PC-3 (cell line): ENCODE data around the gene SKA2. TPM values are rescaled to one million over a fixed set of nuclear protein-coding genes. Genes with fewer than 3 reads are reported as not detected.

Experiments
- ATAC-seq: fragments of 200-7000 bp; cut with Tn5 transposase; 2 replicates; pipeline ENCODE4 v1.9.1; 2020; ENCODE audit warnings: mild to moderate bottlenecking, moderate library complexity
- BruUV-seq: library from RNA; stranded (reverse); fragments of 400-500 nt; replicated peaks from 2 replicates; lab custom pipeline; 2021; lab: Mats Ljungman, UMichigan
- CTCF ChIA-PET: fragments of 300-600 bp; sonication (Branson Sonifier 250); formaldehyde crosslinking; loops from one replicate; lab custom pipeline; 2022; ENCODE audit warnings: antibody characterized with exemption; lab: Charles Lee
- POLR2A ChIA-PET: fragments of 300-600 bp; sonication (Branson Sonifier 250); formaldehyde crosslinking; loops from one replicate; lab custom pipeline; 2022; ENCODE audit warnings: antibody characterized with exemption; ENCODE audit not compliant: unreplicated experiment; lab: Charles Lee
- DNase-seq: peaks from one replicate; pipeline ENCODE4 v3.0.0-alpha.2; 2015
- H2AFZ ChIP-seq: fragments of 300-600 bp; sonication (generic); 2 replicates; pipeline ENCODE4 v1.6.0; 2016; ENCODE audit warnings: antibody characterized with exemption, low read length
- H3F3A ChIP-seq: fragments of 300-600 bp; sonication (generic); one replicate; pipeline ENCODE4 v1.6.0; 2017; ENCODE audit warnings: antibody characterized with exemption, low read length, control low read depth, mild to moderate bottlenecking; ENCODE audit not compliant: unreplicated experiment
- H3K27ac ChIP-seq: fragments of 300-600 bp; sonication (generic); 2 replicates; pipeline ENCODE4 v1.5.1; 2016; ENCODE audit warnings: mild to moderate bottlenecking, low read length
- H3K27me3 ChIP-seq: fragments of 300-600 bp; sonication (generic); 2 replicates; pipeline ENCODE4 v1.6.1; 2016; ENCODE audit warnings: low read length, mixed read lengths
- H3K36me3 ChIP-seq: fragments of 300-600 bp; sonication (generic); 2 replicates; pipeline ENCODE4 v1.6.1; 2016; ENCODE audit warnings: low read depth, mixed run types, low read length, mixed read lengths
- H3K4me1 ChIP-seq: fragments of 300-600 bp; sonication (generic); 2 replicates; pipeline ENCODE4 v1.5.1; 2016; ENCODE audit warnings: low read length; ENCODE audit not compliant: insufficient read depth
- H3K4me2 ChIP-seq: fragments of 300-600 bp; sonication (generic); 2 replicates; pipeline ENCODE4 v1.6.0; 2016; ENCODE audit warnings: low read length
- H3K4me3 ChIP-seq: fragments of 300-600 bp; sonication (generic); 2 replicates; pipeline ENCODE4 v1.5.1; 2016; ENCODE audit warnings: mild to moderate bottlenecking, low read length, mixed read lengths
- H3K79me2 ChIP-seq: fragments of 300-600 bp; sonication (generic); 2 replicates; pipeline ENCODE4 v1.6.1; 2017; ENCODE audit warnings: low read length, mixed read lengths
- H3K9ac ChIP-seq: fragments of 300-600 bp; sonication (generic); 2 replicates; pipeline ENCODE4 v1.6.0; 2016; ENCODE audit warnings: mild to moderate bottlenecking, low read length
- H3K9me2 ChIP-seq: fragments of 300-600 bp; sonication (generic); replicated peaks from 2 replicates; pipeline ENCODE4 v1.6.1; 2016; ENCODE audit warnings: mixed run types, low read length, mixed read lengths
- H3K9me3 ChIP-seq: fragments of 300-600 bp; sonication (generic); 2 replicates; pipeline ENCODE4 v1.6.1; 2016; ENCODE audit warnings: low read length, mixed read lengths
- H4K20me1 ChIP-seq: fragments of 300-600 bp; sonication (generic); 2 replicates; pipeline ENCODE4 v1.6.1; 2016; ENCODE audit warnings: low read length, mixed read lengths
- EZH2 ChIP-seq: fragments of 300-600 bp; sonication (generic); IDR thresholded peaks from one replicate; pipeline ENCODE4 v1.6.1; 2017; ENCODE audit warnings: antibody characterized with exemption, mild to moderate bottlenecking, low read length; ENCODE audit not compliant: unreplicated experiment
- EZH2phosphoT487 ChIP-seq: fragments of 300-600 bp; sonication (generic); IDR thresholded peaks from 2 replicates; pipeline ENCODE4 v1.6.1; 2018; ENCODE audit warnings: mild to moderate bottlenecking, antibody characterized with exemption, low read length, borderline replicate concordance
- intact Hi-C: fragments of 100-400 bp; cut with micrococcal nuclease; formaldehyde crosslinking; loops from 2 replicates; pipeline ENCODE4 v1.9.0; 2023
- total RNA-seq: library from RNA; depleted of rRNA; stranded (reverse); fragments of >200 nt; gene quantifications from 2 replicates; pipeline ENCODE4 v1.2.3, GENCODE V29; 2014
- TF ChIP-seq, protein P1 (sequence below): fragments of 300-600 bp; sonication (generic); conservative IDR thresholded peaks from 2 replicates; pipeline ENCODE4 v1.5.1; 2017; ENCODE audit warnings: antibody characterized with exemption, low read depth, mild to moderate bottlenecking, low read length

Gene SKA2
- total RNA-seq, 1 experiment from 2014 or later = 143 TPM

DNA sequence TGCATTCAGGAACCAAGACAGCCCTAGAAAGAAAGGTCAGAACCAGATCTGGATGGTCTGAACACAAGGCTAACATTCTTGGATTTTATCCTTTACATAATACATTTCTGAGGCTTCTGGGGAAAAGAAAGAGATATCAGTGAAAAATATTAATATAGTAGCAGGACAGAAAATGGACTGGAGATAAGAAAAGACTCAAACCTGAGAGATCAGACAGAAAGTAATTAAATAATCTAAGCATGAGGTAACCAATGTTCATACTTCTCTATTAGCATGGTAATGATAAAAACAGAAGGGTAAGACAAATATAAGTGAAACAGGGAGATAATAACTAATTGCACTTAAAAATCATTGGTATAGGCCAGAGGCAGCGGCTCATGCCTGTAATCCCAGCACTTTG is 53.8 kb downstream of the SKA2 start:
- CTCF ChIA-PET = no interaction called here
- H3K9ac ChIP-seq = no peak overlapping the region
- no peaks in the 10 kb centered on the region for H3K9me2 ChIP-seq
- H3K4me2 ChIP-seq = no peak overlapping the region
- H4K20me1 ChIP-seq = peaks cover 27% of the 10 kb centered on the region; the same call in 1 of the 2 replicates
- no peaks in the 10 kb centered on the region for H3F3A ChIP-seq
- POLR2A ChIA-PET = no interaction called here
- intact Hi-C loops = no loop called here
- no peak overlapping the region for H2AFZ ChIP-seq
- H3K9me3 ChIP-seq = no peaks in the 10 kb centered on the region
- H3K4me3 ChIP-seq = no peak overlapping the region
- BruUV-seq = no TSS peak
- peaks cover 14% of the 10 kb centered on the region for H3K4me1 ChIP-seq
- no peaks in the 10 kb centered on the region for H3K27me3 ChIP-seq
- DNase-seq (no peak), ATAC-seq (no peak)
- peaks cover 89% of the 10 kb centered on the region for H3K79me2 ChIP-seq
- TF ChIP-seq EZH2 = no peak
- TF ChIP-seq, protein P1, sequence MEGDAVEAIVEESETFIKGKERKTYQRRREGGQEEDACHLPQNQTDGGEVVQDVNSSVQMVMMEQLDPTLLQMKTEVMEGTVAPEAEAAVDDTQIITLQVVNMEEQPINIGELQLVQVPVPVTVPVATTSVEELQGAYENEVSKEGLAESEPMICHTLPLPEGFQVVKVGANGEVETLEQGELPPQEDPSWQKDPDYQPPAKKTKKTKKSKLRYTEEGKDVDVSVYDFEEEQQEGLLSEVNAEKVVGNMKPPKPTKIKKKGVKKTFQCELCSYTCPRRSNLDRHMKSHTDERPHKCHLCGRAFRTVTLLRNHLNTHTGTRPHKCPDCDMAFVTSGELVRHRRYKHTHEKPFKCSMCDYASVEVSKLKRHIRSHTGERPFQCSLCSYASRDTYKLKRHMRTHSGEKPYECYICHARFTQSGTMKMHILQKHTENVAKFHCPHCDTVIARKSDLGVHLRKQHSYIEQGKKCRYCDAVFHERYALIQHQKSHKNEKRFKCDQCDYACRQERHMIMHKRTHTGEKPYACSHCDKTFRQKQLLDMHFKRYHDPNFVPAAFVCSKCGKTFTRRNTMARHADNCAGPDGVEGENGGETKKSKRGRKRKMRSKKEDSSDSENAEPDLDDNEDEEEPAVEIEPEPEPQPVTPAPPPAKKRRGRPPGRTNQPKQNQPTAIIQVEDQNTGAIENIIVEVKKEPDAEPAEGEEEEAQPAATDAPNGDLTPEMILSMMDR = no peak
- no peak overlapping the region for H3K27ac ChIP-seq
- H3K36me3 ChIP-seq = peaks cover 34% of the 10 kb centered on the region

DNA sequence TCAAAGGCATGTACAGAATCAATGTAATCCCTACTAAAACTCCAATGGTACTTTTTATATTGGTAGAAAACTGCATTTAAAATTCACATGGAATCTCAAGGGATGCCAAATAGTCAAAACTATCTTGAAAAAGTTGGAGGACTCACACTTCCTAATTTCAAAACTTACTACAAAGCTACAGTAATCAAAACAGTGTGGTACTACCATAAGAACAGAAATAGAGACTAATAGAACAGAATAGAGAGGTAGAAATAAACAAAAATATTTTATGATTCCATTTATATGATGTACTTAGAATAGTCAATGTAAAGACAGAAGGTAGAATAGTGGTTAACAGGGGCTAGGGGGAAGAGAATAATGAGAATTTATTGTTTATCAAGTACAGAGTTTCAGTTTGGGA is 57.1 kb downstream of the SKA2 start:
- H3K79me2 ChIP-seq = peaks cover 84% of the 10 kb centered on the region
- H3K4me1 ChIP-seq = peaks cover 26% of the 10 kb centered on the region
- peaks cover 31% of the 10 kb centered on the region for H3K36me3 ChIP-seq
- H2AFZ ChIP-seq = no peak overlapping the region
- no peak overlapping the region for H3K4me3 ChIP-seq
- POLR2A ChIA-PET = no interaction called here
- H3K9ac ChIP-seq = no peak overlapping the region
- H3F3A ChIP-seq = no peaks in the 10 kb centered on the region
- ATAC-seq (no peak), DNase-seq (no peak)
- no peaks in the 10 kb centered on the region for H3K9me3 ChIP-seq
- CTCF ChIA-PET = no interaction called here
- H3K27ac ChIP-seq = no peak overlapping the region
- no peak overlapping the region for H3K4me2 ChIP-seq
- no peaks in the 10 kb centered on the region for H3K9me2 ChIP-seq
- no peaks in the 10 kb centered on the region for H3K27me3 ChIP-seq
- no TSS peak for BruUV-seq
- intact Hi-C loops = no loop called here
- TF ChIP-seq EZH2phosphoT487 = no peak
- TF ChIP-seq, protein P1 = no peak
- no peak for TF ChIP-seq EZH2
- H4K20me1 ChIP-seq = 0 out of 2 replicates have a peak, but pooled peaks cover 6% of the 10 kb centered on the region

DNA sequence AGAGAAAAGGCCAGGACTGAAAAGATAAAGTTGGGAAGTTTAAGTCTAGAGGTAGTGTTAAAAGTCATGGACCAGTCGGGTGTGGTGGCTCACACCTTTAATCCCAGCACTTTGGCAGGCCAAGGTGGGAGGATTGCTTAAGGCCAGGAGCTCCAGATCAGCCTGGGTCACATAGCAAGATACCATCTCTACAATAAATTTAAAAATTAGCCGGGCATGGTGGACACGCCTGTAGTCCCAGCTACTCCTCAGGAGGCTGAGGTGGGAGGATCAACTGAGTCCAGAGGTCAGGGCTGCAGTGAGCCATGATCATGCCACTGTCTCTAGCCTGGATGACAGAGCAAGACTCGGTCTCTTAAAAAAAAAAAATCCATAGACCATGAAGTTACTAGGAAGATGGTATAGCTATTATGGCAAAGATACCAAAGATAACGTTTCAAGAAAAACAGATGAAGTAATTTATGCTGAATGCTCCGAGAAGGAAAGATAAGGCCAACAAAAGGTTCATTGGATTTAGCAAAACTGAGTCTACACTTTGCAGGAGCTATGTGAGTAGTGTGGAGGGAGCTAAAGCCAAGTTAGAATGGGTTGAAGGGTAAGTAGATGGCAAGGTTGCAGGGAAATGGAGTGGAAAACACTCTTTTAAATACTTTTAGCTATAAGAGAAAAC is 60.0 kb downstream of the SKA2 start:
- ChIA-PET CTCF (interaction anchor here (0.6 to 0.8 kb wide), 2 partner anchors 12 to 127 kb away, joined by 3 read pairs; partner anchors contain the start of gene TRIM37), POLR2A (interaction anchor here (0.6 to 1.0 kb wide), 3 partner anchors 12 to 59 kb away, joined by 3 to 8 read pairs (median 5); partner anchors contain the start of gene TRIM37)
- BruUV-seq = no TSS peak
- intact Hi-C loops = loop anchor here (5.0 kb wide), 1 partner anchor 62 kb away; the partner anchor contains the start of genes PRR11 and SKA2
- no peak for ATAC-seq
- H3K4me2 ChIP-seq = peak overlapping the region; percentile 71; the same call in 1 of the 2 replicates
- H3K4me1 ChIP-seq = peaks cover 30% of the 10 kb centered on the region
- no peaks in the 10 kb centered on the region for H3F3A ChIP-seq
- no peaks in the 10 kb centered on the region for H3K9me2 ChIP-seq
- H3K79me2 ChIP-seq = peaks cover 81% of the 10 kb centered on the region
- H3K27ac ChIP-seq = peak overlapping the region; percentile 70
- 0 out of 2 replicates have a peak, but pooled peaks cover 6% of the 10 kb centered on the region for H4K20me1 ChIP-seq
- TF ChIP-seq EZH2phosphoT487 (no peak), EZH2 (no peak)
- TF ChIP-seq, protein P1 = no peak
- H3K27me3 ChIP-seq = no peaks in the 10 kb centered on the region
- no peak overlapping the region for H2AFZ ChIP-seq
- H3K9me3 ChIP-seq = no peaks in the 10 kb centered on the region
- no peak for DNase-seq
- no peak overlapping the region for H3K4me3 ChIP-seq
- peaks cover 19% of the 10 kb centered on the region for H3K36me3 ChIP-seq
- peak overlapping the region; percentile 47 for H3K9ac ChIP-seq
